H9 (cell line): ENCODE results near the gene UQCRFS1. TPM values are rescaled to one million over a fixed set of nuclear protein-coding genes. Genes with fewer than 3 reads are reported as not detected.

Source experiments
- DNase-seq: peaks from one replicate; pipeline ENCODE4 v3.0.0-alpha.2; 2017
- H2AFZ ChIP-seq: one replicate; pipeline ENCODE4 v1.6.1; 2013; ENCODE audit warnings: mild to moderate bottlenecking, low read length, control low read depth, moderate library complexity
- H2AK5ac ChIP-seq: 2 replicates; pipeline ENCODE4 v1.6.1; 2013; ENCODE audit warnings: low read length, control low read depth, mixed read lengths; ENCODE audit not compliant: insufficient read length
- H2BK120ac ChIP-seq: one replicate; pipeline ENCODE4 v1.6.1; 2013; ENCODE audit warnings: low read depth, mild to moderate bottlenecking, low read length, control low read depth, inconsistent platforms; ENCODE audit not compliant: poor library complexity, severe bottlenecking
- H2BK12ac ChIP-seq: 2 replicates; pipeline ENCODE4 v1.6.1; 2013; ENCODE audit warnings: low read length, control low read depth, mixed read lengths, low read depth; ENCODE audit not compliant: insufficient read length
- H2BK15ac ChIP-seq: 2 replicates; pipeline ENCODE4 v1.6.1; 2013; ENCODE audit warnings: low read depth, low read length, control low read depth
- H2BK20ac ChIP-seq: one replicate; pipeline ENCODE4 v1.6.1; 2013; ENCODE audit warnings: low read depth, mild to moderate bottlenecking, low read length, control low read depth, inconsistent platforms; ENCODE audit not compliant: poor library complexity, severe bottlenecking
- H2BK5ac ChIP-seq: 2 replicates; pipeline ENCODE4 v1.6.1; 2013; ENCODE audit warnings: low read length, control low read depth, mixed read lengths; ENCODE audit not compliant: insufficient read length
- H3K14ac ChIP-seq: 2 replicates; pipeline ENCODE4 v1.6.1; 2013; ENCODE audit warnings: low read length, control low read depth; ENCODE audit not compliant: insufficient read depth
- H3K18ac ChIP-seq: 2 replicates; pipeline ENCODE4 v1.6.1; 2013; ENCODE audit warnings: low read depth, mild to moderate bottlenecking, mixed read lengths, low read length, control low read depth; ENCODE audit not compliant: insufficient read length
- H3K23ac ChIP-seq: 2 replicates; pipeline ENCODE4 v1.6.1; 2013; ENCODE audit warnings: low read length, control low read depth, mixed read lengths, low read depth; ENCODE audit not compliant: insufficient read length
- H3K23me2 ChIP-seq: 2 replicates; pipeline ENCODE4 v1.6.1; 2013; ENCODE audit warnings: low read depth, mild to moderate bottlenecking, mixed read lengths, low read length, control low read depth; ENCODE audit not compliant: insufficient read length, poor library complexity, severe bottlenecking
- H3K27ac ChIP-seq: 2 replicates; pipeline ENCODE4 v1.5.1; 2013; ENCODE audit warnings: low read length, control low read depth, mixed read lengths, low read depth; ENCODE audit not compliant: insufficient read length
- H3K27me3 ChIP-seq: 2 replicates; pipeline ENCODE4 v1.6.1; 2013; ENCODE audit warnings: low read length, control low read depth, inconsistent platforms; ENCODE audit not compliant: insufficient read depth
- H3K4ac ChIP-seq: 2 replicates; pipeline ENCODE4 v1.6.1; 2013; ENCODE audit warnings: low read depth, mild to moderate bottlenecking, control low read depth, inconsistent platforms, low read length, moderate library complexity
- H3K4me1 ChIP-seq: 2 replicates; pipeline ENCODE4 v1.6.1; 2013; ENCODE audit warnings: low read length, control low read depth, inconsistent platforms; ENCODE audit not compliant: insufficient read depth
- H3K4me2 ChIP-seq: 2 replicates; pipeline ENCODE4 v1.6.1; 2013; ENCODE audit warnings: low read length, control low read depth, mixed read lengths; ENCODE audit not compliant: insufficient read length, insufficient read depth
- H3K56ac ChIP-seq: 2 replicates; pipeline ENCODE4 v1.6.1; 2013; ENCODE audit warnings: low read depth, mild to moderate bottlenecking, mixed read lengths, low read length, control low read depth; ENCODE audit not compliant: insufficient read length
- H3K79me1 ChIP-seq: 2 replicates; pipeline ENCODE4 v1.6.1; 2013; ENCODE audit warnings: low read depth, mild to moderate bottlenecking, moderate library complexity, low read length, control low read depth, inconsistent platforms; ENCODE audit not compliant: insufficient read depth, poor library complexity, severe bottlenecking
- H3K79me2 ChIP-seq: 2 replicates; pipeline ENCODE4 v1.6.1; 2013; ENCODE audit warnings: low read length, control low read depth, inconsistent platforms; ENCODE audit not compliant: insufficient read depth
- H3K9ac ChIP-seq: 2 replicates; pipeline ENCODE4 v1.6.1; 2013; ENCODE audit warnings: low read length, control low read depth, mixed read lengths; ENCODE audit not compliant: insufficient read length; ENCODE audit errors: extremely low read depth
- H3K9me3 ChIP-seq: one replicate; pipeline ENCODE4 v1.6.1; 2013; ENCODE audit warnings: low read depth, low read length, inconsistent platforms; ENCODE audit not compliant: control insufficient read depth
- H3T11ph ChIP-seq: one replicate; pipeline ENCODE4 v1.6.1; 2013; ENCODE audit warnings: mild to moderate bottlenecking, low read length, control low read depth, inconsistent platforms
- H4K20me1 ChIP-seq: one replicate; pipeline ENCODE4 v1.6.1; 2013; ENCODE audit not compliant: control insufficient read depth, insufficient read length, insufficient read depth
- H4K5ac ChIP-seq: 2 replicates; pipeline ENCODE4 v1.6.1; 2013; ENCODE audit warnings: low read depth, mild to moderate bottlenecking, mixed read lengths, low read length, control low read depth; ENCODE audit not compliant: insufficient read length
- H4K8ac ChIP-seq: replicated peaks from 2 replicates; pipeline ENCODE4 v1.6.1; 2013; ENCODE audit warnings: low read length, control low read depth, mixed read lengths, low read depth; ENCODE audit not compliant: insufficient read length
- H4K91ac ChIP-seq: 2 replicates; pipeline ENCODE4 v1.6.1; 2013; ENCODE audit warnings: low read depth, mild to moderate bottlenecking, moderate library complexity, mixed read lengths, low read length, control low read depth; ENCODE audit not compliant: insufficient read length
- H3K27ac Mint-ChIP-seq, 3 experiments: 2 replicates in 2 of 3; 3 replicates in 1 of 3; pipeline ENCODE4 v1.8.0; 2020 to 2021; ENCODE audit warnings: mixed read lengths in 3 of 3, mild to moderate bottlenecking in 1 of 3, moderate library complexity in 1 of 3
- H3K27me3 Mint-ChIP-seq: 2 replicates; pipeline ENCODE4 v1.8.0; 2021; ENCODE audit warnings: low read depth, mild to moderate bottlenecking, moderate library complexity, mixed read lengths
- H3K36me3 Mint-ChIP-seq, 3 experiments: 2 replicates in 2 of 3; 3 replicates in 1 of 3; pipeline ENCODE4 v1.8.0; 2020 to 2021; ENCODE audit warnings: low read depth in 3 of 3, mixed read lengths in 3 of 3; ENCODE audit not compliant: insufficient read depth in 1 of 3
- H3K4me1 Mint-ChIP-seq, 2 experiments: 2 replicates each; pipeline ENCODE4 v1.8.0; 2020; ENCODE audit warnings: mixed read lengths in 2 of 2
- H3K4me3 Mint-ChIP-seq, 2 experiments: 2 replicates in 1 of 2; 3 replicates in 1 of 2; pipeline ENCODE4 v1.8.0; 2020 to 2021; ENCODE audit warnings: mild to moderate bottlenecking in 2 of 2, mixed read lengths in 2 of 2, moderate library complexity in 1 of 2
- H3K9me3 Mint-ChIP-seq, 2 experiments: 2 replicates in 1 of 2; 3 replicates in 1 of 2; pipeline ENCODE4 v1.8.0; 2020; ENCODE audit warnings: mild to moderate bottlenecking in 2 of 2, mixed read lengths in 2 of 2, moderate library complexity in 1 of 2
- WGBS: extraction: QIAGEN DNeasy Blood & Tissue Kit; methylation state at CpG from one replicate; pipeline ENCODE4 v1.1.7; 2013; ENCODE audit warnings: missing lambda C conversion rate, low lambda C conversion rate, mixed read lengths; ENCODE audit not compliant: insufficient read length; ENCODE audit errors: extremely low coverage; 5-methylcytosine and 5-hydroxymethylcytosine counted together
- total RNA-seq: library from RNA; stranded (reverse); gene quantifications from 2 replicates; pipeline ENCODE4 v1.2.1, GENCODE V29; 2021
- TF ChIP-seq, protein P1 (sequence below): fragments of 200-600 bp; sonication (generic); conservative IDR thresholded peaks from 3 replicates; pipeline ENCODE4 v1.8.0; 2021; ENCODE audit warnings: antibody characterized with exemption, mild to moderate bottlenecking

UQCRFS1 gene
- total RNA-seq, 1 experiment from 2014 or later = 46.1 TPM

- Histone ChIP-seq H3K23ac (no peak overlapping the region), H2AK5ac (no peak overlapping the region), H4K8ac (no peak overlapping the region), H3K9me3 (no peaks in the 10 kb centered on the region), H2BK20ac (no peak overlapping the region), H3K79me1 (no peaks in the 10 kb centered on the region), H2BK15ac (no peak overlapping the region), H3K27me3 (no peaks in the 10 kb centered on the region), H2BK120ac (no peak overlapping the region), H3K4ac (no peak overlapping the region), H3K27ac (no peak overlapping the region), H4K5ac (no peak overlapping the region), H3K23me2 (no peaks in the 10 kb centered on the region), H2BK5ac (no peak overlapping the region), H4K20me1 (no peaks in the 10 kb centered on the region), H2AFZ (no peak overlapping the region), H3K4me1 (no peaks in the 10 kb centered on the region), H4K91ac (no peak overlapping the region), H3K18ac (no peak overlapping the region), H2BK12ac (no peak overlapping the region), H3K14ac (no peak overlapping the region), H3K4me2 (no peak overlapping the region), H3T11ph (no peak overlapping the region), H3K56ac (no peak overlapping the region), H3K79me2 (no peaks in the 10 kb centered on the region), H3K9ac (no peak overlapping the region)
- Mint-ChIP-seq H3K4me1 (no peaks in the 10 kb centered on the region), H3K4me3 (no peak overlapping the region), H3K9me3 (peaks cover 11 to 13% of the 10 kb centered on the region in 2 experiments; a peak in 4 of 5 replicates), H3K27me3 (peaks cover 3% of the 10 kb centered on the region; the same call in 1 of the 2 replicates), H3K36me3 (no peaks in the 10 kb centered on the region), H3K27ac (no peak overlapping the region)
- TF ChIP-seq, protein P1, sequence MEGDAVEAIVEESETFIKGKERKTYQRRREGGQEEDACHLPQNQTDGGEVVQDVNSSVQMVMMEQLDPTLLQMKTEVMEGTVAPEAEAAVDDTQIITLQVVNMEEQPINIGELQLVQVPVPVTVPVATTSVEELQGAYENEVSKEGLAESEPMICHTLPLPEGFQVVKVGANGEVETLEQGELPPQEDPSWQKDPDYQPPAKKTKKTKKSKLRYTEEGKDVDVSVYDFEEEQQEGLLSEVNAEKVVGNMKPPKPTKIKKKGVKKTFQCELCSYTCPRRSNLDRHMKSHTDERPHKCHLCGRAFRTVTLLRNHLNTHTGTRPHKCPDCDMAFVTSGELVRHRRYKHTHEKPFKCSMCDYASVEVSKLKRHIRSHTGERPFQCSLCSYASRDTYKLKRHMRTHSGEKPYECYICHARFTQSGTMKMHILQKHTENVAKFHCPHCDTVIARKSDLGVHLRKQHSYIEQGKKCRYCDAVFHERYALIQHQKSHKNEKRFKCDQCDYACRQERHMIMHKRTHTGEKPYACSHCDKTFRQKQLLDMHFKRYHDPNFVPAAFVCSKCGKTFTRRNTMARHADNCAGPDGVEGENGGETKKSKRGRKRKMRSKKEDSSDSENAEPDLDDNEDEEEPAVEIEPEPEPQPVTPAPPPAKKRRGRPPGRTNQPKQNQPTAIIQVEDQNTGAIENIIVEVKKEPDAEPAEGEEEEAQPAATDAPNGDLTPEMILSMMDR = no peak
- no CpG with 5 or more reads among the region's 2 CpGs for WGBS
- DNase-seq = no peak
These were observed 41.4 kb downstream of the UQCRFS1 start for GRCh38 chr19:29171525-29171924.
